HEK293 (cell line): ENCODE results near the gene PET100.

Source experiments
- ZBTB20 ChIP-seq: fragments of 450-650 bp; formaldehyde crosslinking; IDR thresholded peaks from 2 replicates; pipeline ENCODE4 v1.5.1; 2016; ENCODE audit warnings: missing biosample characterization, missing genetic modification characterization
- ZNF10 ChIP-seq: fragments of 450-650 bp; formaldehyde crosslinking; IDR thresholded peaks from 2 replicates; pipeline ENCODE4 v1.5.1; 2017; ENCODE audit warnings: missing biosample characterization, missing genetic modification characterization
- ZNF677 ChIP-seq: fragments of 450-650 bp; IDR thresholded peaks from 2 replicates; pipeline ENCODE4 v1.5.0; 2018; ENCODE audit warnings: missing biosample characterization, mild to moderate bottlenecking, missing genetic modification characterization, moderate library complexity
- TF ChIP-seq, protein P1 (sequence below): fragments of 450-650 bp; formaldehyde crosslinking; IDR thresholded peaks from 2 replicates; pipeline ENCODE4 v1.5.1; 2016; ENCODE audit warnings: missing biosample characterization, missing genetic modification characterization
- TF ChIP-seq, protein P2 (sequence below): fragments of 450-650 bp; formaldehyde crosslinking; IDR thresholded peaks from 2 replicates; pipeline ENCODE4 v1.5.1; 2016; ENCODE audit warnings: missing biosample characterization, missing genetic modification characterization

DNA sequence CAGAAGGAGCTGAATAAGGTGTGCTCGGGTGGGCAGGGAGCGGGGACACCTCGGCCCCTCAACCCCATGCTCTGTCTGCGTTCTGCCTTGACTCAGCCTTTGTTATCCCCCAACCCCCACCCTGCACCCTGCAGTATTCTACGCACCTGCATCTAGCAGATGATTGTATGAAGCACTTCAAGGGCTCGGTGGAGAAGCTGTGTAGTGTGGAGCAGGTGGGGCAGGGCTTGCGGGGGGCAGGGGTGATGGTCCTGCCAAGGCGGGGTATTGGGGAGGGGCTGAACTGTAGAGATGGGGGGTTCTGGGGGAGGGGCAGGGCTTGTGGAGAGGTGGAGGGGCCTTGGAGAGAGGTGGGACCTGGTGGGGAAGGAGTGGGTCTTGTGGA is 13.4 kb downstream of the PET100 start:
- TF ChIP-seq ZNF10 (tag by site-specific recombination) (no peak), ZBTB20 (tag by site-specific recombination) (no peak), ZNF677 (tag by site-specific recombination) (no peak)
- TF ChIP-seq, protein P1, sequence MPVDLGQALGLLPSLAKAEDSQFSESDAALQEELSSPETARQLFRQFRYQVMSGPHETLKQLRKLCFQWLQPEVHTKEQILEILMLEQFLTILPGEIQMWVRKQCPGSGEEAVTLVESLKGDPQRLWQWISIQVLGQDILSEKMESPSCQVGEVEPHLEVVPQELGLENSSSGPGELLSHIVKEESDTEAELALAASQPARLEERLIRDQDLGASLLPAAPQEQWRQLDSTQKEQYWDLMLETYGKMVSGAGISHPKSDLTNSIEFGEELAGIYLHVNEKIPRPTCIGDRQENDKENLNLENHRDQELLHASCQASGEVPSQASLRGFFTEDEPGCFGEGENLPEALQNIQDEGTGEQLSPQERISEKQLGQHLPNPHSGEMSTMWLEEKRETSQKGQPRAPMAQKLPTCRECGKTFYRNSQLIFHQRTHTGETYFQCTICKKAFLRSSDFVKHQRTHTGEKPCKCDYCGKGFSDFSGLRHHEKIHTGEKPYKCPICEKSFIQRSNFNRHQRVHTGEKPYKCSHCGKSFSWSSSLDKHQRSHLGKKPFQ (tag by site-specific recombination) = no peak
- TF ChIP-seq, protein P2, sequence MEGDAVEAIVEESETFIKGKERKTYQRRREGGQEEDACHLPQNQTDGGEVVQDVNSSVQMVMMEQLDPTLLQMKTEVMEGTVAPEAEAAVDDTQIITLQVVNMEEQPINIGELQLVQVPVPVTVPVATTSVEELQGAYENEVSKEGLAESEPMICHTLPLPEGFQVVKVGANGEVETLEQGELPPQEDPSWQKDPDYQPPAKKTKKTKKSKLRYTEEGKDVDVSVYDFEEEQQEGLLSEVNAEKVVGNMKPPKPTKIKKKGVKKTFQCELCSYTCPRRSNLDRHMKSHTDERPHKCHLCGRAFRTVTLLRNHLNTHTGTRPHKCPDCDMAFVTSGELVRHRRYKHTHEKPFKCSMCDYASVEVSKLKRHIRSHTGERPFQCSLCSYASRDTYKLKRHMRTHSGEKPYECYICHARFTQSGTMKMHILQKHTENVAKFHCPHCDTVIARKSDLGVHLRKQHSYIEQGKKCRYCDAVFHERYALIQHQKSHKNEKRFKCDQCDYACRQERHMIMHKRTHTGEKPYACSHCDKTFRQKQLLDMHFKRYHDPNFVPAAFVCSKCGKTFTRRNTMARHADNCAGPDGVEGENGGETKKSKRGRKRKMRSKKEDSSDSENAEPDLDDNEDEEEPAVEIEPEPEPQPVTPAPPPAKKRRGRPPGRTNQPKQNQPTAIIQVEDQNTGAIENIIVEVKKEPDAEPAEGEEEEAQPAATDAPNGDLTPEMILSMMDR = no peak
